Measurements from ENCODE around the gene ATP6AP1.

DNA sequence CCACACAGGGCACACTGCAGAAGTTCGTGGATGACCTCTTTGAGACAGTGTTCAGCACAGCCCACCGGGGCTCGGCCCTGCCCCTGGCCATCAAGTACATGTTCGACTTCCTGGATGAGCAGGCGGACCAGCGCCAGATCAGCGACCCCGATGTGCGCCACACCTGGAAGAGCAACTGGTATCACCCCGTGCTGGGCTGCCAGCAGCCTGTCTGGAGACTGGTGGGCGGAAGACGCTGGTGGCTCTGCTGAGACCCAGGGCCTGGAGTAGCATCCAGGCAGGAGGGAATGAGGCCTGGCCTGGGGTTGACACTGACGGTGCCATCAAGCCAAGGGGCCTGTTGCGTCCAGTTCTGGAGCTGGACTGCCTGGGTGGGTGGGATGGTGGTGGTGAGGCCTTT, 42.0 kb downstream of the ATP6AP1 start:
- TF ChIP-seq, protein P1, sequence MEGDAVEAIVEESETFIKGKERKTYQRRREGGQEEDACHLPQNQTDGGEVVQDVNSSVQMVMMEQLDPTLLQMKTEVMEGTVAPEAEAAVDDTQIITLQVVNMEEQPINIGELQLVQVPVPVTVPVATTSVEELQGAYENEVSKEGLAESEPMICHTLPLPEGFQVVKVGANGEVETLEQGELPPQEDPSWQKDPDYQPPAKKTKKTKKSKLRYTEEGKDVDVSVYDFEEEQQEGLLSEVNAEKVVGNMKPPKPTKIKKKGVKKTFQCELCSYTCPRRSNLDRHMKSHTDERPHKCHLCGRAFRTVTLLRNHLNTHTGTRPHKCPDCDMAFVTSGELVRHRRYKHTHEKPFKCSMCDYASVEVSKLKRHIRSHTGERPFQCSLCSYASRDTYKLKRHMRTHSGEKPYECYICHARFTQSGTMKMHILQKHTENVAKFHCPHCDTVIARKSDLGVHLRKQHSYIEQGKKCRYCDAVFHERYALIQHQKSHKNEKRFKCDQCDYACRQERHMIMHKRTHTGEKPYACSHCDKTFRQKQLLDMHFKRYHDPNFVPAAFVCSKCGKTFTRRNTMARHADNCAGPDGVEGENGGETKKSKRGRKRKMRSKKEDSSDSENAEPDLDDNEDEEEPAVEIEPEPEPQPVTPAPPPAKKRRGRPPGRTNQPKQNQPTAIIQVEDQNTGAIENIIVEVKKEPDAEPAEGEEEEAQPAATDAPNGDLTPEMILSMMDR (IDR thresholded peaks at IDR 0.05) = no peak
- TF ChIP-seq POLR2A (IDR thresholded peaks at IDR 0.05) = no peak
